GM19239 (cell line): ENCODE measurements around the gene INPP4B.

ENCODE experiments used
- DNase-seq: peaks from one replicate; pipeline ENCODE4 v3.0.0; 2011; ENCODE audit warnings: low spot score; ENCODE audit not compliant: insufficient read length
- FAIRE-seq: peaks from 2 replicates; lab custom pipeline; 2011; peaks lifted over from hg19 to GRCh38; lab: Jason Lieb, UNC

INPP4B gene

DNA sequence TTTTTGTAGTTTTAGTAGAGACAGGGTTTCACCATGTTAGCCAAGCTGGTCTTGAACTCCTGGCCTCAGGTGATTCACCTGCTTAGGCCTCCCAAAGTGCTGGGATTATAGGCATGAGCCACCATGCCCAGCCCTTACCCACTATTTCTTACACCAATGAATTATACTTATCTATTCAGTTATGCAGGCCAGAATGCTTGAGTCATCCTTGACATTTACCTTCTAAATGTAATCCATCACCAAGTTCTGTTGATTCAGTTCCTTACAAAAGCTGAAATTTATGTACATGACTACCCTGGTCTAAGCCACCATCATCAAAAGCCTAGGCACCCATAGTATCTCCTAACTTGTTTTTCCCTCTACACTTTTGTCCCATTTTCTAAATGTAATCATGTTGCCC, 624.0 kb downstream of the INPP4B start:
- FAIRE-seq (no peak), DNase-seq (no peak)

DNA sequence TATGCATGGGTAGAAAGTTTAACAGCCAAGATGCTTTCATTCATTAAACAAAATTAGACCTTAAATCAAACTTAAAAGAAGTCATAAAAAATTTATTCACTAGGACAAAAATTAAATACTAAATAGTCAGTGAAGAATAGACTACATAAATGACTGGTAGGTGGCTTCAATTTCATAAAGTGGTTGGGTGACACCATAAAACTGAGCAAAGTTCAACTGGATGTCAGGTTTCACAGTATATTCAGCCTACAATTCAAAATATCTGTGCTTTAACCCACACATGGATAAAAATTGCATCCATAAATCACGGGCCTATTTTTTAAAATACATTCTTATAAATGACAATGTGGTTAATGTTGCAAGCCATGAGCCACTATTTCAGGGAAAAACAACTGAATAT, 627.4 kb downstream of the INPP4B start:
- DNase-seq, result no peak
- FAIRE-seq, result no peak

DNA sequence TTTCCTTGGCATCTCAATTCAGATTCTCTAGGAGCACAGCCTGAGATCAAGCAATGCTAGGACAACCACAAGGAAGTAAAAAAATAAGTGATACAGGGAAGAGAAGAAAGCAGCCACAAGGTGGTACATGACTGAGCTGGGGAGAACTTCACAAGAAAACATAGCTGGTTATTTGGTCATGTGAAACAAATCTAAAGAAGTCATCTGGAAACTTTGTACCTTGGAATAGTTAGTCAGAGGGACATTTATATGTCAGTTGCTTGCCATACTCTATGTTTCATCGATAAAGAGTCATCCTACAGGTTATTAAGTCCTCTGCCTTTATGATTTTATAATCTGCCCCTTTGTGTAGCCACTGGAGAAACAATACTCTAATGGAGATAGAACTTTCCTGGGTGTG, 634.7 kb downstream of the INPP4B start:
- DNase-seq, result no peak
- FAIRE-seq, result no peak

DNA sequence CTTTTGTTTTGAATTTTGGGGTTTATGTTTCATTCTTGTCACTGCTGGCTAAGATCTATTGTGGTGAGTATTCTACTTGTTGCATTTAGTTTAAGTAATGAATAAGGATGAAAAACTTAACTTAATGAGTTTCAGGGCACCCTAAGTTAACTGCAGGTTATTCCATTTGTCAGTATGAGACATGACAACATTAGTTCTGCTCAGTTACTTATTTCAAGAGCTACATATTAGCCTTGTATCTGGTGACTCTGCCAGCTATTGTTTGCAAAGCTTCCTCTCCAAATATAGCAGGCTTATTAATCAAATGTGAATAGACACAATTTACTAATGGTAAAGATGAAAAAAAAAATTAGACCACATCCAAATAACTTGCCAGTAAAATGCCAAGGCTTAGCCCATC, 642.6 kb downstream of the INPP4B start:
- no peak for FAIRE-seq
- DNase-seq, result no peak

DNA sequence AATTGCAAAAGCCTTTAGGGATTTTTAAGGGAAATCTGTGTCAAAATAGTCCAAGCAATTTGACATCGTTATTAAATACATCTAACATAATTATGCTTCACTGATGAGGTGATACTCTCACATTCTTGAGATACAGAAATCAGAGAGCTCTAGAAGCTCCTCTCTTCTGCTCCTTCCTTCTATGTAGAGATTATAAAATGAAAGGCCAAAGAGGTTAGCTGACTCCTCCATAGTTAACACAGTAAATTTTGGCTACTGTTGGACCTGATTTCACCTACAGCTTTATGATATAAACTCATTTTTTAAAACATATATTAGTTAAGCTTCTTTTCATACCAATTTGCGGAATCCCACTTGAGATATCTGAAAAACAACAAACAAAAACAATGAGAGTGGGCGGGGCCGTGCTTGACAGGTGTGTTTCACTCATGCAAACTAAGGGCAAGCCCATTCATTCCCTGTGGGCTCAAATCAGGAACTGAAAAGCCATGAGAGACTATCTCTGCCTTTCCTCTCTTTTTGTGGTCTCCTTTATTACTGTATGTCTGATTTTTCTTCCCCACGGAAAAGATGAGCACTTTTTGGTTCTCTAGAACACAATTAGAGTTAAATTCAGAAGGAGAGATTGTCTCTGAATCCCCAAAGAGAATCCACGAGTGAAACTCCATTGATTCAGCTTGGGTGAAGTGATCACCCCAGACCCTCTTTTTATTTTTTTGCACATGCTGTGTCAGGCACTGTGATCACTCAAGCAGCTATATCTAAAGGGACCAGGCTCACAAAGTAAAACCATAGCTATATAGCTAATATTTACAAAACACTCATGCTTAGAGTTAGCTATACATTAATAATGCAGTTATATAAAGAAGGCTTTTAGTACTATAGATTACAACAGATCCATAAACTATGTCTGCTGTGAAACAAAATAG, 643.4 kb downstream of the INPP4B start:
- FAIRE-seq (no peak), DNase-seq (no peak)

DNA sequence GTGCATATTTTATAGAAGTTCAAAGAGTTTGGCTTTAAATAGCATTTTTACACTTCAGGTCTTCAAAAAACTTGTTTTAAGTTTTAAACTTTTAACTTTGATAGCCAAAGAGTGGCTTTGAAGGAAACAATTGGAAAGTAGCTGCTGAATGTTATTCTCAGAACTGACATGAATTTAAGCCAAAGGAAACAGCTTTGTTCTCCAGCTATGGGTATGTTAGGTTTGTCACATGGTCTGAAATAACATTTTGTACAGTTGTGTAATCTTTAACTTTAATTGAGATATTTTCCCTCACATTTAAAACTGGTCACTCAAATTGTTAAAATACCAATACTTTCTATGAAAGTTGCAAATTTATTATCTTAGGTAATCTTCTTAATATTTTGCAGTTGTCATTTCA, 645.1 kb downstream of the INPP4B start:
- DNase-seq (no peak), FAIRE-seq (no peak)

DNA sequence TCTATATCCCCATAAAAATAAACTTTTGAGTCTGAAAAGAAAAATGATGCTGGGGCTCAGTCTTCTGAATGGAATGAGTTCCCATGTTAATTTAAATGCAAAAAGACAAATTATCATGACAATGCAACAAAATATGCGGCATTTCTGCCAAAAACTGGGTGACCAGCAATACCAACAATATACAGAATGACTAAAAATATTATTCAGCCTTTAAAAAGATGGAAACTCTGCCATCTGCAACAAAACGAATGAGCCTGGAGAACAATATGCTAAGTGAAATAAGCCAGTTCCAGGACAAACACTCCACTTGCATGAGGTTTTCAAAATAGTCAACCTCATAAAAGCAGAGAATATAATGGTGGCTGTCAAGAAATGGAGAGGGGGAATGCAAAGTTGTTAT, 651.2 kb downstream of the INPP4B start:
- FAIRE-seq (no peak), DNase-seq (no peak)

DNA sequence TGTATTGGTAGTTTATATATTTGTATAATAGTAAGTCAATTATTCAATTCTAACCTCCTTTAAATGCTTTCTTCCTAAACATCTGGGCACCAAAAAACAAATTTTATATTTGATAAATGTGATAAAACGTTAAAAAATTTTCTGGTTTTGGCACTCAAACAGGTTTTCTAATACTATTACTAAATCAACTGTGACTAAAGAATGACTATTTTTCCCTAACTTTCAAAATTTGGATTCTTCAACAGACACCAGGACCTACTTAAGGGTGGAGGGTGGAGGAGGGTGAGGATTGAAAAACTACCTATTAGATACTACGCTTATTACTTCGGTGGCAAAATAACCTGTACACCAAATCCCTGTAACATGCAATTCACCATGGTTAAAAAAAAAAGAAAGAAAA, 654.2 kb downstream of the INPP4B start:
- DNase-seq, result no peak
- no peak for FAIRE-seq

DNA sequence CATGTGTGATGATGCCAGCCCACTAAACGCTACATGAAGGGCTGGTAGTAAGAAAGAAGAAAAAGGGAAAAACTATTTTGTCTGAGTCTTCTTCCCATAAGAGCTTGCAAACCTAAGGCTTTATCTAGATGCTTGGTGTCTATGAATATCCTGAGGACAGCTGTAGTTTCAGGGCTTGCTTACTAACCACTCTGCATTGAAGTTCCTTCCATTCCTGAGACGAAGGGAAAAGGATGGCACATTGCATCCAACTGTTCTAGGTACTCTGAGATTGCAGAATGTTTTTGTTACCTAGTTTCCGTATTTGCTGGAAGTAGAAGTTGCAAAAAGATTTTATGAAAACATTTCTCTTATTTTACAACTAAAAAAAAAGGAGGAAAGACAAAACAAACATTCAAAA, 665.1 kb downstream of the INPP4B start:
- DNase-seq, result no peak
- FAIRE-seq, result no peak

DNA sequence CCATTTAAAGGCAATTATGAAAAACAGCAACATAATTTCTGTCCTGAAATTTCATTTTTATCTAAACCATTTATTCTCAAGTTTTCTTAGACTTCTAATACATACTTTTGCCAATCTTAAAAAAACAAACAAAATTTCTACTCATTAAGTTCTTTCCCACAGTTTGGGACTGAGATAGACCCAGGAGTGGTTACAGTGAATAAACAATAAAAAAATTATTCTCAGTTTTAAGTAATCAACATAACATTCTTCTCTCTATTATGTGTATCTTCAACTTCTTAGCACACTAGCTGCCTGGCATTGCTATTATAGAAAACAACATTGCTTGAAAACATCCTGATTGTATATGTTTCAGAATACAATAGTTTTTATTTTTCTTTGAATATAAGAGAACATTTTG, 676.9 kb downstream of the INPP4B start:
- no peak for DNase-seq
- no peak for FAIRE-seq

DNA sequence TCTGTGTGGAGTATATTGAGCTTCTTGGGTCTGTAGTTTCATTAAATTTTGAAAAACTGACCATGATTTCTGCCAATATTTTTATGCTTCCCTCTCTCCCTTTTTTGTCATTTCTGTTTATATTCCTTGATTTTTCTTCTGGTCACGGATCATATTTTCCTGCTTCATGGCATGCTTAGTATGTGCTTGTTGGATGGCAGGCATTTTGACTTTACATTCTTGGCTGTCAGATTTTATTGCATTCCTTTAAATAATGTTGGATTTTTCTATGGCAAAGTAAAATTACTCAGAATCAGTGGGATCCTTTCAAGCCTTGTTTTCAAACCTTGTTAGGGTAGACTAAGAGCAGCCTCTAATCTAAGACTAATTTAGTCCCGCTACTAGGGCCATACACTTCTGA, 677.9 kb downstream of the INPP4B start:
- DNase-seq (no peak), FAIRE-seq (no peak)

DNA sequence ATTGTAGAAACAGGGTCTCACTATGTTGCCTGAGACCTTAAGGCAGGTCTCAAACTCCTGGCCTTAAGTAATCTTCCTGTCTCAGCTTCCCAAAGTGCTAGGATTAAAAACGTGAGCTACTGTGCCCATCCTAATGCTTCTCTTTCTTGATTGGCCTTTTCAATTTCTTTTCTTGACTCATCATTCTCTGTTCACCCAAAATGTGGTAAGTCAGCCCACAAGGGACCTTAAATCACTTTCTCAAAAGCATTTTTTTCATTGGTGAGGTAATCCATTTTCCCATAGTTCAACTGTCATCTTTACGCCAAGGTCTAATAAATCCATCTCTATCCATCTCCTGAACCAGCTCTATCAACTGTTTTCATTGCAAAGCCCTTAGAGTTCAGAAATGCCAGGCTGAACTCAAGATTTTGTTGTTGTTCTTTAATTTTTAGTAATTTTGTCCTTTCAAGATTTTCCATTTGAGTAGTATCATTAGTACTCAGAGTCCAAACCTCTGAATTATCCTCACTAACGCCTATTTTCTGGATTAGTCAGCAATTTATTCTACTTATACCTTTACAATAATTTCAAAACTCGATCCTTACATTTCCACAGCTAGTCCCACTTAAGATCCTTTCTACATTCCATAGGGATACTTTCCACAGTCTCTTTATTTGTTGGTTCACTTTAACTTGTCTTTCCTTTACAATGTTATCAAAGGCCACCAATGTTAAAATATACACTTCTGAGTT, 681.2 kb downstream of the INPP4B start:
- DNase-seq (no peak), FAIRE-seq (no peak)

DNA sequence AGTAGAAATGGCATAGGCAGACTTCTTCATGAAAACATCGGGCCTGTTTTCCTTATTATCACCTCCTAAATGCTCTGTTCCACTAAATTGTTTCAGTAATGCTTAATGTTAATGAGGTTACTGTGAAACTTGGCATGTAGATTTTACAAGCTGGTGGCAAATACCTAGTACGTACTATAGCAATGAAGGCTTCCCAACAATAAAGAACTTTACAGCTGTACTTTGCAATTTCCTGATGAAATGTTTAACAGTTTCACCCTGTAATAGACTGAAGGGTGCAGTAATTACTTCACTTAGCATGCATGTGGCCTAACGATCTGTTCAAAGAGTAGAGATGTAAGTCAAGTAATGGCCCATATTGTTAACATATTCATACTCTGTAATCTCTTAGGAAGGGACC, 685.0 kb downstream of the INPP4B start:
- no peak for DNase-seq
- FAIRE-seq, result no peak

DNA sequence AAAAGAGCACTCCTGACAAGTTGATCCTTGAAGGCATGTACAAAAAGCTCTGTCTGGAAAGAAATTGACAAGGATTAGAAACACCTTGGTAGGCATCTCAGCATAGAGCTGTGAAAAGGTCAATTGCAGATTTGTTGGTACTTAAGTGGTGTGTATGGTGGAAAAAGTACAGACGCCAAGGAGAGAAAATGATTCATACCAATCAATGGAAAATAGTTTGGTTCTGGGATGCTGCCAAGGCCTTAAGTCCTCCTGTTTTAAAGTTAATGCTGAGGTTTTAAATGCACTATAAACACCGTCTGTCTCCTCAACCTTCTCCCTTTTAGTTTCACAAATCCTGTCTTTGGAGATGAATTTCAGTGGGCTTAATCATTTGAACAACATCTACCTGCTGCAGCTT, 685.6 kb downstream of the INPP4B start:
- DNase-seq, result no peak
- no peak for FAIRE-seq

DNA sequence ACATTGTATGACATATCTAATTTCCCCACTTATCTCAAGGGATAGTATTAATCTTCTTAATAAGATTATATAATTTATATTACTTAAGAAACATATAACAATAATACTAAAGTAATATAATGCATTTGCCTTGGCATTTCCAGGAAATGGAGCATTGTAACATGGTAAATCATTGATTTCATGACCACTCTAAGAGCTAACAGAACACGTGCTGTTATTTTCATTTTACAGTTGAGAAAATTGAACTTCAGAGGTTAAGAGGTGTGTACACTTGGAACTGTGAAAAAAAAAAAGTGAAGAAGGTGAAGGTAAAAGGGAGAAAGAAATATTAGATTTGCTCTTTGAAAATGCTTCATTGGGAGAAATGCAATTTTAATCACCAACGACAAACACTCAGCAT, 687.1 kb downstream of the INPP4B start:
- DNase-seq, result no peak
- no peak for FAIRE-seq

DNA sequence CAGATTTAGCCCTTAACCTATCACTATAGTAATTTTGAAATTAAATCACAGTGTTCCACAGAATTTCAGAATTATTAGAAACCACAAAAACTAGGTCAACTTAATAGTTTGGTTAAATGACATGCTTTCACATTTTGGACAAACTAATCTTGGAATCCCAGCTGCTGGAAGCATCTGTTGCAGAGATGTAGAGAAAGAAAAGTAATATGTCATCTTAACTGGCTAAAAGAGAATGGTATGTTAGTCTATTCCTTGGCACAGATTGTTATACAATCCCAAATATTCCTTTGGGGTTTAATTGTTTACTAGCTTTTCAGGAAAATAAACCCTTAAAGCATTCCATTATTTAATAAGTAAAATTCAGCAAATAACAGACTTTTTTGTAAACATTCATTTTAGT, 689.8 kb downstream of the INPP4B start:
- FAIRE-seq (no peak), DNase-seq (no peak)

DNA sequence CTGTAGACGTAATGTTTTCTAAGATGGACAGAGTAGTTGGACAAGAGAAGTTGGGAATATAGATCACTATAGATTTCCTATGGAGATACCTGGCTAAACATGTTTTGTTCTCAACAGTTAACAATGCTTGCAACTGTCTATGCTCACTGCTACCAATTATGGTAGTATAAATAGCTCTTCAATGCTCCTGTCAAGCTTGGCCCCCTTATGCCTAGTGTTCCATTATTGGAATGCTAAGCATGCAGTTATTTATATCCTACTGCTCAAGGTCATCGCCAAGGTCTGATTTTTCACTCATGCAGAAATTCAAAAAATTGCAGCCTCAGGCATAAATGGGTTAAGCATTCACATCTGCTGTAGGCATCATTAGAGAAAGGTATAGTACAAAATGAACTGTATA, 690.8 kb downstream of the INPP4B start:
- FAIRE-seq (no peak), DNase-seq (no peak)

DNA sequence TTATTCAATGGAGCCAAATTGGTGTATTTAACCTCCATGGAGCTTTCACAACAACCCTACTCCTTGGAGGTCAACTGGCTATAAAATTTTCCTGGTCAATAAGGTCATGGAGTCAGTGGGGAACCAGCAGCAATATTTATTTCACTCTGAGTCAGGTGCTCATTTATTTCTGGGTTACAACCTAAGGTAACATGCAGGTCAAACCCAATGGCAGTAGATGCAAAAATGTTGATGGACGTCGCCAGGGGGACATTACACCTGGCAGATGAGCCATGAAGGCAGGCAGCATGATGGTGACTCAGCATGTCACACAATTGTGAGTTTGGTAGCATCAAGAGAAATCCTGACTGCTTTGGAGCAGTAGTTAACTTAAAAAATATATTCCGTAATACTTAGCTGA, 695.6 kb downstream of the INPP4B start:
- DNase-seq, result no peak

DNA sequence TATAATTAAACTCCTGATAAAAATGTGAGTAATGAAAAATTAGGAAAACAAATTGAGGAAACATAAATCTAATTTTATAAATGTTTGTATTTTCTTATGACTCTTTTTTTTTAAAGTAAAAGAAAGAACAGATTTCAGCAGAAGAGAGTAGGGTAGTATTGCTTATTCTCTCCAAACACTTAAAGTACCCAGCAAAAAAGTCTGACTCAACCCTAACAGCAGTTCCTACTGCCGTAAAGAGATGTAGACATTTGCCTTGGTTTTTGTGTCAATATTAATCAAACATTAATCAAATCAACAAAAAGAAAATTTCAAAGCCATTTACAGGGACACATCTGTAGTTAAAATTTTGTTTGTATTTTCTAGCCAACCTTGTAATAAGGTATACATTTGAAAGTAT, 701.3 kb downstream of the INPP4B start:
- DNase-seq (no peak), FAIRE-seq (no peak)

More for the DNA sequence above, 695.6 kb downstream of the INPP4B start:
- FAIRE-seq, result no peak

DNA sequence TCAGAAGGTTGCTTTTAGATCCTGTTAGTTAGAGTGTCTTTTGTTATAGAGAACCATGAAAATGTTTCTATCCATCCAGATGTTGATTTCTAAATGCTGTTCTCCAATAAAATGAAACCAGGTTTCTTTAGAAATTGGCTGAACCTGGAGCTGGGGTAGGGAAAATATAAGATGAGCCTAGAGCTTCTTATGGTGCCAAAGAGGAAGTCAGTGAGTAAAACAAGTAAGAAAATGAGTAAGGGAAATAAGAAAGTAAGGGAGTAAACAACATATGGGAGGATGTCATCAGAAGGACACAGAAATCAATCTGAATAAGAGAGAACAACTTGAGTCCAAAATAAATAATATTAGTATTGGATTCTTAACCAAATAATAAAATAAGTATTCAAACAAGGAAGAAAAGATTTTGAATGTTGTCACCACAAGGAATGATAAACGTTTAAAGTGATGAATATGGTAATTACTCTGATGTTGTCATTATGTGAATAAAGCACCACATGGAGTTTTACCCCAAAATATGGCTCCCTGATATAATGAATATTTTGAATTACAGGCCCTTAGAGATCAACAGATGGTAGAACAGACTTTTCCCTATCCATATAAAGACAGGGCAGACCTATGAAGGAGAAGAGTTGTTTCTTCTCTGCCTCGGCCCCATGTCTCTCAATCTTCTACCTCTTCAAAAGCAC, 703.6 kb downstream of the INPP4B start:
- FAIRE-seq, result no peak

DNA sequence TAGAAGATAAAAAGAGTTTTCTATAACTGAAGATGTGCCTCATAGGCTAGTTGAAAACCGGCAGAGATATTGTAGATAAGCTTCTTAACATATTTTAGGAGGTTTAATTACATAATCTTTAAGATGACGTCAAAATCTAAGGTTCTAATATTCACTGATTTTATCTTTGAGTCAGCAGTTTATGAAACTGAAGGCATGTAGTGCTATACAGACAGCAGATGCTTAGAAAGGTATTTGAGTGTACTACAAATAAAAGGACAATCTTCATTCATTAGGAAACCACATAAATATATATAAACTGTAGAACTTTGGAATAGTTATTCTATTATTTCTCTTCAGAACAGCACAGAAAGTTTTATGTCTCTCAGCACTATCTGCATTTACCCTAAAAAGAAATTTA, 704.9 kb downstream of the INPP4B start:
- no peak for DNase-seq

More for the DNA sequence above, 703.6 kb downstream of the INPP4B start:
- DNase-seq, result no peak

More for the DNA sequence above, 704.9 kb downstream of the INPP4B start:
- no peak for FAIRE-seq
